ENCODE measurements around the gene DOCK4.

Gene DOCK4

DNA sequence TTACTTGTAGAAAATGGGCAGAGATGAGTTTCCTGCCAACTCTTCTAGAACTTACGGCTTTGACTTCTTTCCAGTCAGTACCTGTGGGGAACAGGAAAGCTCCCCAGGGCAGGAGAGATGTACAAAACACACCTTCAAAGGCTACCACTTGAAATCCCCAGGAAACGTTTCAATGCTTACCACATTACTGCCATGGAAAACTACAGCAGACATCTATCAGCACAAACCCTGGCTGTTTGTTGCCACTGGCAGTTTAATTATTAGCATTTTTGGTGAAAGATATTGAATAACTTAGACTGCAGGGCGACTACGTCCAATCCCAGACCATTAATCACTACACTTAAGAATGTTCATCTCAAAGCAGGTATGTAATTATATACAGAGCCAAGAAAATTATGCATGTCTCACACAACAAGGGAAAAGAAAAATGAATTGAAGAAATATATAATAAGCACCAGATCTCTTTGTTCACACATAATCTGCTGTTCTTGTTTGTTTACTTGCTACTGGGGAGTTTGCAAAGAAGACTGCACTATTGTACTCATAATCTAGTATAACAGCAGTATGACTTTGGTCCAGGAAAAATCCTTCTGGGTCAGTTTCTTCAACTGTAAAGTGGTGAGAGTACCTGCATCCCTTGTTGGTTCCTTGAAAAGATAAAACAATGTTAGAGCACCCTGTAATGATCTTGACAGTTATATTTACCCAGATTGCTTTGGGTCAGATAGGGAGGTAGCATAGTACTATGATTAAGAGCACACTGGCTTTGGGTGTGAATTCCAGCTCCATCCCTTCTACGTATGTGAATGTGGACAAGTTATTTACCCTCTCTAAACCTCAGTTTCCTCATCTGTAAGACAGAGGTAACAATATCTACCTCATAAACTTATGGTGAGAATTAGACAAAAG is 138.3 kb downstream of the DOCK4 start:
- Histone ChIP-seq H3K79me2 (ENCODE audit: insufficient read depth, low read length) (no peaks in the 10 kb centered on the region), H3K36me3 (ENCODE audit: insufficient read depth, low read length) (no peaks in the 10 kb centered on the region), H4K20me1 (ENCODE audit: insufficient read depth, low read length, poor library complexity, severe bottlenecking) (no peaks in the 10 kb centered on the region), H3K4me1 (ENCODE audit: insufficient read depth, low read length, poor library complexity, severe bottlenecking) (peaks cover 6% of the 10 kb centered on the region), H3K4me3 (ENCODE audit: low read length, poor library complexity, severe bottlenecking) (no peak overlapping the region), H3K4me2 (ENCODE audit: low read depth, low read length, poor library complexity, severe bottlenecking) (no peak overlapping the region), H3F3A (ENCODE audit: low read depth) (no peaks in the 10 kb centered on the region), H3K9me3 (ENCODE audit: insufficient read depth, low read depth, low read length) (no peaks in the 10 kb centered on the region), H3K9me2 (replicated peaks; ENCODE audit: low read depth, low read length) (no peaks in the 10 kb centered on the region), H3K27me3 (ENCODE audit: insufficient read depth, low read length, poor library complexity, severe bottlenecking) (no peaks in the 10 kb centered on the region), H2AFZ (ENCODE audit: low read length) (no peak overlapping the region), H3K9ac (ENCODE audit: low read depth, low read length, poor library complexity, severe bottlenecking) (no peak overlapping the region)
- TF ChIP-seq, protein P1, sequence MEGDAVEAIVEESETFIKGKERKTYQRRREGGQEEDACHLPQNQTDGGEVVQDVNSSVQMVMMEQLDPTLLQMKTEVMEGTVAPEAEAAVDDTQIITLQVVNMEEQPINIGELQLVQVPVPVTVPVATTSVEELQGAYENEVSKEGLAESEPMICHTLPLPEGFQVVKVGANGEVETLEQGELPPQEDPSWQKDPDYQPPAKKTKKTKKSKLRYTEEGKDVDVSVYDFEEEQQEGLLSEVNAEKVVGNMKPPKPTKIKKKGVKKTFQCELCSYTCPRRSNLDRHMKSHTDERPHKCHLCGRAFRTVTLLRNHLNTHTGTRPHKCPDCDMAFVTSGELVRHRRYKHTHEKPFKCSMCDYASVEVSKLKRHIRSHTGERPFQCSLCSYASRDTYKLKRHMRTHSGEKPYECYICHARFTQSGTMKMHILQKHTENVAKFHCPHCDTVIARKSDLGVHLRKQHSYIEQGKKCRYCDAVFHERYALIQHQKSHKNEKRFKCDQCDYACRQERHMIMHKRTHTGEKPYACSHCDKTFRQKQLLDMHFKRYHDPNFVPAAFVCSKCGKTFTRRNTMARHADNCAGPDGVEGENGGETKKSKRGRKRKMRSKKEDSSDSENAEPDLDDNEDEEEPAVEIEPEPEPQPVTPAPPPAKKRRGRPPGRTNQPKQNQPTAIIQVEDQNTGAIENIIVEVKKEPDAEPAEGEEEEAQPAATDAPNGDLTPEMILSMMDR (conservative IDR thresholded peaks at IDR 0.05; ENCODE audit: low read length) = no peak
- TF ChIP-seq EZH2phosphoT487 (IDR thresholded peaks at IDR 0.05; ENCODE audit: borderline replicate concordance) = no peak

DNA sequence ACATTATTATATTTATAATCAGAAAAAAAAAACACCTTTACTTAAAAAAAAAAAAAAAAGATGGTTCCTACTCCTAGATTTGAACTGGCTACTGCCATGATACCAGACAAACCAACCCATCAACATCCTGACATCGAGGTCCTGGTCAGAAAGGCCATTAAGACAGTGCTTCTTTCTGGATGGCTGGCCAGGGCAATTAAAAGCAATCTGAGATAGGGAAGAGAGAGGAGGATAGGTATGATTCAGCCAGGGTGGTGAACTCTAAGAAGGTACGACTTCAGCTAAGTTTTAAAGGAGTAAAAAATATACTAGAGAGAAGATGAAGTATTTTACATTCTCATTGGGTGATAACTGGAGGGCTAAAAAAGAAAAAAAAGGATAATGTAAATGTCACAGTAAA is 139.0 kb downstream of the DOCK4 start:
- no peaks in the 10 kb centered on the region for H3K4me1 ChIP-seq (ENCODE audit: insufficient read depth, low read length, poor library complexity, severe bottlenecking)
- no peaks in the 10 kb centered on the region for H4K20me1 ChIP-seq (ENCODE audit: insufficient read depth, low read length, poor library complexity, severe bottlenecking)
- no peak overlapping the region for H2AFZ ChIP-seq (ENCODE audit: low read length)
- no peak overlapping the region for H3K9ac ChIP-seq (ENCODE audit: low read depth, low read length, poor library complexity, severe bottlenecking)
- H3K4me2 ChIP-seq (ENCODE audit: low read depth, low read length, poor library complexity, severe bottlenecking) = no peak overlapping the region
- no peaks in the 10 kb centered on the region for H3K27me3 ChIP-seq (ENCODE audit: insufficient read depth, low read length, poor library complexity, severe bottlenecking)
- H3K36me3 ChIP-seq (ENCODE audit: insufficient read depth, low read length) = no peaks in the 10 kb centered on the region
- no peaks in the 10 kb centered on the region for H3K9me3 ChIP-seq (ENCODE audit: insufficient read depth, low read depth, low read length)
- no peaks in the 10 kb centered on the region for H3F3A ChIP-seq (ENCODE audit: low read depth)
- no peaks in the 10 kb centered on the region for H3K9me2 ChIP-seq (replicated peaks; ENCODE audit: low read depth, low read length)
- no peak overlapping the region for H3K4me3 ChIP-seq (ENCODE audit: low read length, poor library complexity, severe bottlenecking)
- no peak for TF ChIP-seq EZH2phosphoT487 (IDR thresholded peaks at IDR 0.05; ENCODE audit: borderline replicate concordance)
- TF ChIP-seq, protein P1 (conservative IDR thresholded peaks at IDR 0.05; ENCODE audit: low read length) = no peak
- H3K79me2 ChIP-seq (ENCODE audit: insufficient read depth, low read length) = no peaks in the 10 kb centered on the region

DNA sequence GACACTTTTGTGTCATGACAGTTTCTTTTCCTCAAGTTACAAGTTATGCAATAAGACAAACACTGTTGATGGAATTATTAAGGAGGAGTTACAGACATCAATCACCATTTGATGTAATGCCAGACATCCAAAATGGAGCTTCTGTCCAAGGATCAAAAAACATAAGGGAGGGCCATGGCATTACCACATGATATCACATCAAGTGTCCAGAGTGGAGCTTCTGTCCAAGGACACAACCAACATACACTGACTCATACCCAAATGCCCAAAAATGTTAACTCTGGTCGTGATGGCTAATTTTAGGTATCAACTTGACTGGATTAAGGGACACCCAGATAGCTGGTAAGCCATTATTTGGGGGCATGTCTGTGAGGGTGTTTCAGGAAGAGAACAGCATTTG is 140.4 kb downstream of the DOCK4 start:
- H3F3A ChIP-seq (ENCODE audit: low read depth) = no peaks in the 10 kb centered on the region
- TF ChIP-seq EZH2phosphoT487 (IDR thresholded peaks at IDR 0.05; ENCODE audit: borderline replicate concordance) = no peak
- TF ChIP-seq, protein P1 (conservative IDR thresholded peaks at IDR 0.05; ENCODE audit: low read length) = no peak
- H3K36me3 ChIP-seq (ENCODE audit: insufficient read depth, low read length) = no peaks in the 10 kb centered on the region
- no peaks in the 10 kb centered on the region for H3K9me3 ChIP-seq (ENCODE audit: insufficient read depth, low read depth, low read length)
- no peak overlapping the region for H2AFZ ChIP-seq (ENCODE audit: low read length)
- no peak overlapping the region for H3K4me2 ChIP-seq (ENCODE audit: low read depth, low read length, poor library complexity, severe bottlenecking)
- no peaks in the 10 kb centered on the region for H4K20me1 ChIP-seq (ENCODE audit: insufficient read depth, low read length, poor library complexity, severe bottlenecking)
- no peak overlapping the region for H3K9ac ChIP-seq (ENCODE audit: low read depth, low read length, poor library complexity, severe bottlenecking)
- H3K4me3 ChIP-seq (ENCODE audit: low read length, poor library complexity, severe bottlenecking) = no peak overlapping the region
- H3K4me1 ChIP-seq (ENCODE audit: insufficient read depth, low read length, poor library complexity, severe bottlenecking) = no peaks in the 10 kb centered on the region
- no peaks in the 10 kb centered on the region for H3K79me2 ChIP-seq (ENCODE audit: insufficient read depth, low read length)
- no peaks in the 10 kb centered on the region for H3K9me2 ChIP-seq (replicated peaks; ENCODE audit: low read depth, low read length)
- no peaks in the 10 kb centered on the region for H3K27me3 ChIP-seq (ENCODE audit: insufficient read depth, low read length, poor library complexity, severe bottlenecking)
